Ovary (tissue), 3 donors: Measurements from ENCODE around the gene NRN1L.

Experiments used
- EP300 ChIP-seq: sonication (generic); formaldehyde crosslinking; IDR thresholded peaks from one replicate; pipeline ENCODE4 v1.6.1; 2017; ENCODE audit warnings: antibody characterized with exemption
- POLR2A ChIP-seq: fragments of 450-650 bp; IDR thresholded peaks from one replicate; pipeline ENCODE4 v1.6.1; 2017; ENCODE audit warnings: antibody characterized with exemption, mild to moderate bottlenecking, moderate library complexity
- TF ChIP-seq, protein P1 (sequence below), 3 donors: fragments of 450-650 bp in 2 of 3; fragments of 200-600 bp in 1 of 3; IDR thresholded peaks; one replicate each; pipeline versions ENCODE4 v1.5.1 to v1.8.0; 2016 to 2022; ENCODE audit warnings: antibody characterized with exemption in 3 of 3, mild to moderate bottlenecking in 1 of 3
- donor health status: DM: no; HTN: no; CAD: no.

DNA sequence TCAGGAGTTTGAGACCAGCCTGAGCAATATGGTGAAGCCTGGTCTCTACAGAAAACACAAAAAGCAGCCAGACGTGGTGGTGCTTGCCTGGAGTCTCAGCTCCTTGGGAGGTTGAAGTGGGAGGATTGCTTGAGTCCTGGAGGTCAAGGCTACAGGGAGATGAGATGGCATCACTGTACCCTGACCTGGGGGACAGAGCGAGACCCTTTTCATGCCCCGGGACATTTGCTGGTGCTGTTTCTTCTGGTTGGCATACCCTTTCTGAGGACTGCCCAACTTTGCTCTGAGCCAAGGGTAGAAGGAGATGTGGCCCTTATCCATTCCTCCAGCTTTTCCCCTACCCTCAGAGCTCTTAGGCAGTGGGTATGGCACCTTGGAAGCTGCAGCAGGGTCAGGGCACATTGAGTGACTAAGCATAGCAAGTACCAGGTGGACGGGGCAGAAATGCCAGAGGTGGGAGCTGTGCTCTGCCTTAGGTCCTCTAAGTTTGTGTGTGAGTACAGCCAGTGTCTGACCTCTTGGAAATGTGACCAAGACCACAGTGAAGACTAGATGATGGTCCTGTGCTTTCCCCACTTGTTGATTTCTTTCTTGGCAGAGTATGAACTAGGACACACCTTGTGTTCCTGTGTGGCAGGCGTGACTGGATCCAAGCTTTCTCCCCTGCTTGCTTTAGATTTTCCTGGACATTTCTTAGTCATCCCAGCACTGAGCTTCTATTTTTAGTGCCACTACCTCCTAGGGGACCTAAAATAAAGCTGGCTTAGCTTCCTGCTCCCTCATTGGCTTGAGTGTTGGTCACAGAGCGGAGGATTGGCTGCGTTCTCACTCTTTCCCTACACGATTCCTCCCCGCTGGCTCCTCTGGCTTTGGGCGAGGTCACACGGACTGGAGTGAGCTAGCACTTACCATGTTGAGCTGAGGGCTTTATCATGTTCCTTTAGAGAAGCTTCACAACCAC, 21.8 kb upstream of the NRN1L start:
- TF ChIP-seq, protein P1, sequence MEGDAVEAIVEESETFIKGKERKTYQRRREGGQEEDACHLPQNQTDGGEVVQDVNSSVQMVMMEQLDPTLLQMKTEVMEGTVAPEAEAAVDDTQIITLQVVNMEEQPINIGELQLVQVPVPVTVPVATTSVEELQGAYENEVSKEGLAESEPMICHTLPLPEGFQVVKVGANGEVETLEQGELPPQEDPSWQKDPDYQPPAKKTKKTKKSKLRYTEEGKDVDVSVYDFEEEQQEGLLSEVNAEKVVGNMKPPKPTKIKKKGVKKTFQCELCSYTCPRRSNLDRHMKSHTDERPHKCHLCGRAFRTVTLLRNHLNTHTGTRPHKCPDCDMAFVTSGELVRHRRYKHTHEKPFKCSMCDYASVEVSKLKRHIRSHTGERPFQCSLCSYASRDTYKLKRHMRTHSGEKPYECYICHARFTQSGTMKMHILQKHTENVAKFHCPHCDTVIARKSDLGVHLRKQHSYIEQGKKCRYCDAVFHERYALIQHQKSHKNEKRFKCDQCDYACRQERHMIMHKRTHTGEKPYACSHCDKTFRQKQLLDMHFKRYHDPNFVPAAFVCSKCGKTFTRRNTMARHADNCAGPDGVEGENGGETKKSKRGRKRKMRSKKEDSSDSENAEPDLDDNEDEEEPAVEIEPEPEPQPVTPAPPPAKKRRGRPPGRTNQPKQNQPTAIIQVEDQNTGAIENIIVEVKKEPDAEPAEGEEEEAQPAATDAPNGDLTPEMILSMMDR (IDR thresholded peaks at IDR 0.05): no peak
- no peak for TF ChIP-seq POLR2A
- TF ChIP-seq EP300: no peak
